IMR-90 (cell line): Measurements from ENCODE around the gene SH2B2. TPM values are rescaled to one million over a fixed set of nuclear protein-coding genes. Genes with fewer than 3 reads are reported as not detected.
A peak's percentile ranks its signal among the peaks of the same experiment; 100 is the strongest.

Source experiments
- ATAC-seq: fragments of 200-7000 bp; cut with Tn5 transposase; 2 replicates; pipeline ENCODE4 v1.9.1; 2020; ENCODE audit warnings: low read depth, mild to moderate bottlenecking, moderate library complexity
- BruUV-seq: library from RNA; stranded (reverse); fragments of 400-500 nt; replicated peaks from 2 replicates; lab custom pipeline; 2021; lab: Mats Ljungman, UMichigan
- CTCF ChIA-PET: fragments of 300-600 bp; formaldehyde crosslinking; extraction: SDS; loops from one replicate; lab custom pipeline; 2021; ENCODE audit warnings: antibody characterized with exemption; lab: Yijun Ruan, JAX
- POLR2A ChIA-PET: fragments of 300-600 bp; sonication (Branson Sonifier 250); formaldehyde crosslinking; loops from one replicate; lab custom pipeline; 2022; ENCODE audit warnings: antibody characterized with exemption; ENCODE audit not compliant: unreplicated experiment; lab: Charles Lee
- DNase-seq: peaks from one replicate; pipeline ENCODE4 v3.0.0; 2013
- H2AFZ ChIP-seq: replicated peaks from 2 replicates; pipeline ENCODE3; 2013; ENCODE audit warnings: low read length, mild to moderate bottlenecking; ENCODE audit not compliant: poor library complexity
- H2AK5ac ChIP-seq: 2 replicates; pipeline ENCODE4 v1.6.1; 2013; ENCODE audit warnings: low read depth, low read length, inconsistent platforms
- H2AK9ac ChIP-seq: replicated peaks from 2 replicates; pipeline ENCODE3; 2013; ENCODE audit warnings: mild to moderate bottlenecking, low read depth, low read length, moderate library complexity; ENCODE audit not compliant: poor library complexity
- H2BK120ac ChIP-seq: 2 replicates; pipeline ENCODE4 v1.6.1; 2013; ENCODE audit warnings: low read depth, low read length, inconsistent platforms
- H2BK15ac ChIP-seq: 3 replicates; pipeline ENCODE4 v1.6.1; 2013; ENCODE audit warnings: low read depth, low read length, inconsistent platforms
- H2BK20ac ChIP-seq: 2 replicates; pipeline ENCODE4 v1.6.1; 2013; ENCODE audit warnings: low read depth, mild to moderate bottlenecking, inconsistent platforms, low read length, moderate library complexity
- H2BK5ac ChIP-seq: 2 replicates; pipeline ENCODE4 v1.6.1; 2013; ENCODE audit warnings: mild to moderate bottlenecking, low read depth, low read length, inconsistent platforms; ENCODE audit not compliant: poor library complexity, severe bottlenecking
- H3K14ac ChIP-seq: replicated peaks from 2 replicates; pipeline ENCODE4 v1.6.1; 2013; ENCODE audit warnings: low read depth, low read length, inconsistent platforms
- H3K18ac ChIP-seq: 2 replicates; pipeline ENCODE4 v1.6.1; 2013; ENCODE audit warnings: low read depth, low read length, control low read depth
- H3K23ac ChIP-seq: 2 replicates; pipeline ENCODE4 v1.6.1; 2013; ENCODE audit warnings: low read depth, low read length, inconsistent platforms
- H3K27ac ChIP-seq: 2 replicates; pipeline ENCODE4 v1.5.1; 2013; ENCODE audit warnings: mild to moderate bottlenecking, control low read depth, low read length; ENCODE audit not compliant: insufficient read depth
- H3K27me3 ChIP-seq: 2 replicates; pipeline ENCODE4 v1.6.1; 2013; ENCODE audit warnings: low read length; ENCODE audit not compliant: control insufficient read depth, insufficient read depth
- H3K36me3 ChIP-seq: 2 replicates; pipeline ENCODE4 v1.6.1; 2013; ENCODE audit warnings: low read length, mixed read lengths; ENCODE audit not compliant: control insufficient read depth, insufficient read depth
- H3K4ac ChIP-seq: 2 replicates; pipeline ENCODE4 v1.6.1; 2013; ENCODE audit warnings: low read depth, low read length, inconsistent platforms
- H3K4me1 ChIP-seq: 2 replicates; pipeline ENCODE4 v1.6.1; 2013; ENCODE audit warnings: low read length, mixed read lengths; ENCODE audit not compliant: control insufficient read depth, insufficient read depth
- H3K4me2 ChIP-seq: 2 replicates; pipeline ENCODE4 v1.6.1; 2013; ENCODE audit warnings: low read depth, mild to moderate bottlenecking, control low read depth, low read length, moderate library complexity
- H3K4me3 ChIP-seq: 2 replicates; pipeline ENCODE4 v1.5.1; 2013; ENCODE audit warnings: low read depth, mild to moderate bottlenecking, control low read depth, low read length, moderate library complexity; ENCODE audit not compliant: insufficient read depth
- H3K56ac ChIP-seq: 2 replicates; pipeline ENCODE4 v1.6.1; 2013; ENCODE audit warnings: low read length, inconsistent platforms; ENCODE audit not compliant: insufficient read depth; ENCODE audit errors: extremely low read depth
- H3K79me1 ChIP-seq, 2 experiments: 2 replicates each; pipeline ENCODE4 v1.6.1; 2013; ENCODE audit warnings: low read length in 2 of 2, inconsistent platforms in 1 of 2, low read depth in 1 of 2
- H3K9ac ChIP-seq: 2 replicates; pipeline ENCODE4 v1.6.1; 2013; ENCODE audit warnings: low read depth, low read length, control low read depth
- H3K9me1 ChIP-seq: 2 replicates; pipeline ENCODE4 v1.6.1; 2013; ENCODE audit warnings: low read length, inconsistent platforms; ENCODE audit not compliant: insufficient read depth
- H3K9me3 ChIP-seq: 2 replicates; pipeline ENCODE4 v1.6.1; 2013; ENCODE audit warnings: low read length; ENCODE audit not compliant: control insufficient read depth, insufficient read depth
- H4K20me1 ChIP-seq: 2 replicates; pipeline ENCODE4 v1.6.1; 2013; ENCODE audit warnings: low read length, inconsistent platforms; ENCODE audit not compliant: insufficient read depth
- H4K5ac ChIP-seq: 2 replicates; pipeline ENCODE4 v1.6.1; 2013; ENCODE audit warnings: mild to moderate bottlenecking, low read depth, low read length, control low read depth
- H4K8ac ChIP-seq, 2 experiments: 2 replicates each; pipeline ENCODE4 v1.6.1; 2013; ENCODE audit warnings: low read depth in 2 of 2, low read length in 2 of 2, control low read depth in 1 of 2, inconsistent platforms in 1 of 2
- H4K91ac ChIP-seq: 2 replicates; pipeline ENCODE4 v1.6.1; 2013; ENCODE audit warnings: low read depth, low read length, inconsistent platforms; ENCODE audit not compliant: insufficient read depth
- FOS ChIP-seq: fragments of 150-350 bp; IDR thresholded peaks from 2 replicates; pipeline ENCODE4 v1.6.1; 2016; ENCODE audit warnings: low read depth, low read length
- MAFK ChIP-seq: IDR thresholded peaks from 2 replicates; pipeline ENCODE4 v1.6.1; 2012; ENCODE audit warnings: low read depth, low read length, improper control_type of control experiment
- MAZ ChIP-seq: IDR thresholded peaks from 2 replicates; pipeline ENCODE4 v1.6.1; 2012; ENCODE audit warnings: low read depth, mild to moderate bottlenecking, low read length, improper control_type of control experiment, moderate library complexity, borderline replicate concordance
- POLR2A ChIP-seq: IDR thresholded peaks from 2 replicates; pipeline ENCODE4 v1.6.1; 2012; ENCODE audit warnings: mild to moderate bottlenecking, low read depth, low read length
- RFX5 ChIP-seq: IDR thresholded peaks from 2 replicates; pipeline ENCODE4 v1.8.0; 2012; ENCODE audit warnings: low read depth, mild to moderate bottlenecking, low read length, moderate library complexity
- SMC3 ChIP-seq: fragments of 150-350 bp; IDR thresholded peaks from 2 replicates; pipeline ENCODE4 v1.6.1; 2016; ENCODE audit warnings: low read depth, mild to moderate bottlenecking, antibody characterized with exemption, low read length, moderate library complexity
- USF2 ChIP-seq: fragments of 150-350 bp; IDR thresholded peaks from 2 replicates; pipeline ENCODE4 v1.6.1; 2017; ENCODE audit warnings: mild to moderate bottlenecking, antibody characterized with exemption, low read length, low read depth
- WGBS, 2 experiments: methylation state at CpG; one replicate each; pipeline versions ENCODE4 v1.1.5 to v1.1.7; 2013; ENCODE audit warnings: missing lambda C conversion rate in 2 of 2; ENCODE audit not compliant: insufficient read length in 1 of 2; ENCODE audit errors: extremely low coverage in 2 of 2; 5-methylcytosine and 5-hydroxymethylcytosine counted together
- dilution Hi-C: fragments of 300-500 bp; cut with HindIII; formaldehyde crosslinking; loops from one replicate; pipeline ENCODE4 v1.14.3; 2018; ENCODE audit warnings: low sequenced_read_pairs; ENCODE audit not compliant: unreplicated experiment
- in situ Hi-C: fragments of 300-500 bp; cut with MboI; formaldehyde crosslinking; loops from 3 replicates; pipeline ENCODE4 v1.14.3; 2019; ENCODE audit warnings: low sequenced_read_pairs, inconsistent platforms, mixed read lengths
- intact Hi-C: fragments of 100-400 bp; cut with micrococcal nuclease; formaldehyde crosslinking; loops from 2 replicates; pipeline ENCODE4 v1.10.0; 2022
- polyA plus RNA-seq, 3 experiments: library from polyadenylated mRNA; depleted of rRNA; stranded (reverse); fragments of >200 nt; gene quantifications; 2 replicates each; pipeline ENCODE4 v1.2.3, GENCODE V29; 2012; ENCODE audit warnings: low replicate concordance in 1 of 3
- total RNA-seq: library from RNA; depleted of rRNA; stranded (reverse); fragments of >200 nt; gene quantifications from 2 replicates; pipeline ENCODE4 v1.2.3, GENCODE V29; 2012

Gene SH2B2
- total and polyA plus RNA-seq, 2 of the 4 experiments (the other 2 are of a cell fraction): 0.36 to 0.99 TPM

GRCh38 chr7:102287981-102288278 is 1.3 kb downstream of the SH2B2 start:
- H2BK15ac ChIP-seq: no peak overlapping the region
- dilution Hi-C loops: no loop called here
- peaks cover 0 to 8% of the 10 kb centered on the region in 2 experiments; a peak in 1 of 4 replicates for H3K79me1 ChIP-seq
- no peaks in the 10 kb centered on the region for H3K9me3 ChIP-seq
- in situ Hi-C loops: no loop called here
- no peak overlapping the region for H4K5ac ChIP-seq
- H3K56ac ChIP-seq: no peak overlapping the region
- H3K27ac ChIP-seq: no peak overlapping the region
- peak overlapping the region; percentile 34; the same call in 1 of the 2 replicates for H3K9ac ChIP-seq
- WGBS, 2 experiments: no CpG with 5 or more reads among the region's 5 CpGs
- H4K8ac ChIP-seq: peak overlapping the region in 1 of 2 experiments; percentile 40; a peak in 1 of 4 replicates
- no TSS peak for BruUV-seq
- no peak overlapping the region for H4K91ac ChIP-seq
- no peak overlapping the region for H2BK20ac ChIP-seq
- no peaks in the 10 kb centered on the region for H3K27me3 ChIP-seq
- TF ChIP-seq POLR2A: no peak
- TF ChIP-seq FOS: no peak
- no peak for TF ChIP-seq MAZ
- TF ChIP-seq RFX5: no peak
- TF ChIP-seq MAFK: no peak
- TF ChIP-seq SMC3: no peak
- TF ChIP-seq USF2: no peak
- CTCF ChIA-PET: no interaction called here
- no peak overlapping the region for H2BK5ac ChIP-seq
- H3K9me1 ChIP-seq: no peaks in the 10 kb centered on the region
- peak overlapping the region; percentile 5; the same call in 1 of the 2 replicates for H2AK5ac ChIP-seq
- H3K4ac ChIP-seq: no peak overlapping the region
- no peak overlapping the region for H2BK120ac ChIP-seq
- peak overlapping the region; percentile 44 for H2AK9ac ChIP-seq
- H4K20me1 ChIP-seq: peaks cover 12% of the 10 kb centered on the region; the same call in 1 of the 2 replicates
- H3K14ac ChIP-seq: no peak overlapping the region
- ATAC-seq (no peak), DNase-seq (no peak)
- peak overlapping the region; percentile 95 for H2AFZ ChIP-seq
- no peaks in the 10 kb centered on the region for H3K36me3 ChIP-seq
- peaks cover 4% of the 10 kb centered on the region; the same call in 1 of the 2 replicates for H3K4me1 ChIP-seq
- POLR2A ChIA-PET: interaction anchor here (0.5 kb wide), 1 partner anchor 520 kb away, joined by 3 read pairs; no protein-coding TSS in a partner anchor
- H3K18ac ChIP-seq: no peak overlapping the region
- H3K23ac ChIP-seq: no peak overlapping the region
- intact Hi-C loops: loop anchor here (2.0 kb wide), 1 partner anchor 19 kb away; no protein-coding TSS in a partner anchor
- H3K4me2 ChIP-seq: peak overlapping the region; percentile 84
- H3K4me3 ChIP-seq: peak overlapping the region; percentile 97
